Measurements from ENCODE around the gene SLC26A1. TPM values are rescaled to one million over a fixed set of nuclear protein-coding genes. Genes with fewer than 3 reads are reported as not detected.

SLC26A1 gene
- total RNA-seq, 1 experiment from 2014 or later = 0.85 TPM

- TF ChIP-seq, protein P1, sequence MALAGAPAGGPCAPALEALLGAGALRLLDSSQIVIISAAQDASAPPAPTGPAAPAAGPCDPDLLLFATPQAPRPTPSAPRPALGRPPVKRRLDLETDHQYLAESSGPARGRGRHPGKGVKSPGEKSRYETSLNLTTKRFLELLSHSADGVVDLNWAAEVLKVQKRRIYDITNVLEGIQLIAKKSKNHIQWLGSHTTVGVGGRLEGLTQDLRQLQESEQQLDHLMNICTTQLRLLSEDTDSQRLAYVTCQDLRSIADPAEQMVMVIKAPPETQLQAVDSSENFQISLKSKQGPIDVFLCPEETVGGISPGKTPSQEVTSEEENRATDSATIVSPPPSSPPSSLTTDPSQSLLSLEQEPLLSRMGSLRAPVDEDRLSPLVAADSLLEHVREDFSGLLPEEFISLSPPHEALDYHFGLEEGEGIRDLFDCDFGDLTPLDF (CRISPR knock-in tag; IDR thresholded peaks at IDR 0.05) = no peak
- no peak for TF ChIP-seq MXD4 (CRISPR knock-in tag; IDR thresholded peaks at IDR 0.05; ENCODE audit: borderline replicate concordance)
- TF ChIP-seq ZNF263 (CRISPR knock-in tag; IDR thresholded peaks at IDR 0.05; ENCODE audit: low read depth) = no peak
- TF ChIP-seq, protein P2, sequence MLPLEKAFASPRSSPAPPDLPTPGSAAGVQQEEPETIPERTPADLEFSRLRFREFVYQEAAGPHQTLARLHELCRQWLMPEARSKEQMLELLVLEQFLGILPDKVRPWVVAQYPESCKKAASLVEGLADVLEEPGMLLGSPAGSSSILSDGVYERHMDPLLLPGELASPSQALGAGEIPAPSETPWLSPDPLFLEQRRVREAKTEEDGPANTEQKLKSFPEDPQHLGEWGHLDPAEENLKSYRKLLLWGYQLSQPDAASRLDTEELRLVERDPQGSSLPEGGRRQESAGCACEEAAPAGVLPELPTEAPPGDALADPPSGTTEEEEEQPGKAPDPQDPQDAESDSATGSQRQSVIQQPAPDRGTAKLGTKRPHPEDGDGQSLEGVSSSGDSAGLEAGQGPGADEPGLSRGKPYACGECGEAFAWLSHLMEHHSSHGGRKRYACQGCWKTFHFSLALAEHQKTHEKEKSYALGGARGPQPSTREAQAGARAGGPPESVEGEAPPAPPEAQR (CRISPR knock-in tag; IDR thresholded peaks at IDR 0.05) = no peak
- no peak for TF ChIP-seq ETV6 (CRISPR knock-in tag; IDR thresholded peaks at IDR 0.05)
- TF ChIP-seq NR2C2 (CRISPR knock-in tag; IDR thresholded peaks at IDR 0.05) = no peak
- TF ChIP-seq AFF4 (CRISPR knock-in tag; IDR thresholded peaks at IDR 0.05; ENCODE audit: borderline replicate concordance) = no peak
- TF ChIP-seq HMGA2 (CRISPR knock-in tag; IDR thresholded peaks at IDR 0.05) = no peak
These were observed 3.3 kb downstream of the SLC26A1 start (continued) for GRCh38 chr4:989722-990471.

DNA sequence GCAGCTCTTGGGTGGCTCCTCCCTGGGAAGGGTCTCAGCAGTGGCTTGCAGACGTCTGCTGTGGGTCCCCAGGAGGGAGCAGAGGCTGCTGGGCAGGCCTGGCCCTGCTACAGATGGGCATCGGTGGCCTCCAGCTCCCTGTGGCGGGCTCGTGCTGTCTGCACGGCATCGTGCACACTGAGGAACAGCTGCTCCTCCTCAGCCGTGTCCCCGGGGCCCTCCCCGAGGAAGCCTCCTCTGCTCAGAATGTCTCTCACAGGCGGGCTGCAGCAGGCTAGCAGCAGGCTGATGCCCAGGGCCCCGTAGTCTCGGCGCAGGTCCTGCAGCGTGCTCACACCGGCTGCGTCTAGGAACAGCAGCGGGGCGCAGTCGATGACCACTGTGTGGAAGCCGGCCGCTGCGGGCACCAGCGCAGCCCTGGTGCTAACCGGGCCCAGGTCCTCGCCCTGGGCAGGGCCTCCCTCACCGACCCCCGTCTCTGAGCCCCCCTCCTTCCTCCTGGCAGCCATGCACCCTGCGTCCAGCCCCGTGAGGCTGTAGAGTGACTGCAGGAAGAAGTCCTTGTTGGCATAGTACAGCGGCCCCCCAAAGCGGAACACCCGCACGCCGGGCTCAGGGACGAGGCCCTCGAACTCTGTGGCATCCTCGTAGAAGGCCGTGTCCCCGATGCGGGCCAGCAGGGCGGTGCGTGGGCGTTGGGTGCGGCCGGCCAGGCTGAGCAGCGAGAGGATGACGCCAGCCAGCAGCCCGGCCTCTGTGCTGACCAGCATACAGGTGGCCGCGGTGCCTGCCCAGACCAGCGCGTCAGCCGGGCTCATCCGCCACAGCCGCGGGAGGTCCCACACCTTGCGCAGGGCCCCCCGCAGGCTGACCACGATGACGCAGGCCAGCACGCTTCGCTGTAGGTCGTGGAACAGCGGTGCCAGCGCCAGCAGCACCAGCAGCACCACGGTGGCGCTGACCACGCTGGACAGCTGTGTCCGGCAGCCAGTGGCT, 4.2 kb downstream of the SLC26A1 start:
- DNase-seq (ENCODE audit: low spot score) (no peak), ATAC-seq (no peak)
- Mint-ChIP-seq H3K36me3 (no peaks in the 10 kb centered on the region), H3K27me3 (ENCODE audit: low read depth) (peaks cover 18% of the 10 kb centered on the region), H3K4me1 (peaks cover 12% of the 10 kb centered on the region), H3K4me3 (no peak overlapping the region), H3K27ac (no peak overlapping the region), H3K9me3 (no peaks in the 10 kb centered on the region)
- POLR2A ChIA-PET = interaction anchor here (1.5 kb wide), 1 partner anchor 13 kb away, joined by 4 read pairs; no protein-coding TSS in a partner anchor
- CTCF ChIA-PET = interaction anchor here (0.6 kb wide), 1 partner anchor 162 kb away, joined by 3 read pairs; no protein-coding TSS in a partner anchor
- no peak for TF ChIP-seq PRRX2 (CRISPR knock-in tag; IDR thresholded peaks at IDR 0.05)
- TF ChIP-seq, protein P3, sequence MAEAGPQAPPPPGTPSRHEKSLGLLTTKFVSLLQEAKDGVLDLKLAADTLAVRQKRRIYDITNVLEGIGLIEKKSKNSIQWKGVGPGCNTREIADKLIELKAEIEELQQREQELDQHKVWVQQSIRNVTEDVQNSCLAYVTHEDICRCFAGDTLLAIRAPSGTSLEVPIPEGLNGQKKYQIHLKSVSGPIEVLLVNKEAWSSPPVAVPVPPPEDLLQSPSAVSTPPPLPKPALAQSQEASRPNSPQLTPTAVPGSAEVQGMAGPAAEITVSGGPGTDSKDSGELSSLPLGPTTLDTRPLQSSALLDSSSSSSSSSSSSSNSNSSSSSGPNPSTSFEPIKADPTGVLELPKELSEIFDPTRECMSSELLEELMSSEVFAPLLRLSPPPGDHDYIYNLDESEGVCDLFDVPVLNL (CRISPR knock-in tag; IDR thresholded peaks at IDR 0.05; ENCODE audit: borderline replicate concordance, low read depth) = no peak
- TF ChIP-seq NFATC4 (CRISPR knock-in tag; IDR thresholded peaks at IDR 0.05) = no peak
- TF ChIP-seq CBFB (CRISPR knock-in tag; IDR thresholded peaks at IDR 0.05; ENCODE audit: low read depth) = no peak
- no peak for TF ChIP-seq USF1 (CRISPR knock-in tag; IDR thresholded peaks at IDR 0.05)
- TF ChIP-seq GABPB1 (CRISPR knock-in tag; IDR thresholded peaks at IDR 0.05) = no peak
- TF ChIP-seq, protein P4, sequence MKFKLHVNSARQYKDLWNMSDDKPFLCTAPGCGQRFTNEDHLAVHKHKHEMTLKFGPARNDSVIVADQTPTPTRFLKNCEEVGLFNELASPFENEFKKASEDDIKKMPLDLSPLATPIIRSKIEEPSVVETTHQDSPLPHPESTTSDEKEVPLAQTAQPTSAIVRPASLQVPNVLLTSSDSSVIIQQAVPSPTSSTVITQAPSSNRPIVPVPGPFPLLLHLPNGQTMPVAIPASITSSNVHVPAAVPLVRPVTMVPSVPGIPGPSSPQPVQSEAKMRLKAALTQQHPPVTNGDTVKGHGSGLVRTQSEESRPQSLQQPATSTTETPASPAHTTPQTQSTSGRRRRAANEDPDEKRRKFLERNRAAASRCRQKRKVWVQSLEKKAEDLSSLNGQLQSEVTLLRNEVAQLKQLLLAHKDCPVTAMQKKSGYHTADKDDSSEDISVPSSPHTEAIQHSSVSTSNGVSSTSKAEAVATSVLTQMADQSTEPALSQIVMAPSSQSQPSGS (CRISPR knock-in tag; IDR thresholded peaks at IDR 0.05; ENCODE audit: borderline replicate concordance, low read depth) = no peak
- no peak for TF ChIP-seq ZBTB21 (CRISPR knock-in tag; IDR thresholded peaks at IDR 0.05; ENCODE audit: borderline replicate concordance)
- no peak for TF ChIP-seq NFYB (CRISPR knock-in tag; conservative IDR thresholded peaks at IDR 0.05; ENCODE audit: low read depth)
- TF ChIP-seq TEAD1 (CRISPR knock-in tag; IDR thresholded peaks at IDR 0.05) = no peak
- no peak for TF ChIP-seq ZBTB43 (CRISPR knock-in tag; IDR thresholded peaks at IDR 0.05)
- TF ChIP-seq SMAD4 (CRISPR knock-in tag; IDR thresholded peaks at IDR 0.05) = no peak
